ENCODE data around the gene DCHS2.
A peak's percentile ranks its signal among the peaks of the same experiment; 100 is the strongest.

Gene DCHS2

GRCh38 chr4:154399259-154399974 lies 92.2 kb downstream of the DCHS2 start:
- TF ChIP-seq CTCF (IDR thresholded peaks at IDR 0.05; ENCODE audit: low read depth, low read length, missing control alignments): peak; percentile 23
- in situ Hi-C loops (cut with HindIII; ENCODE audit: low pct_ligation_motif_present, low sequenced_read_pairs): no loop called here
- no peak overlapping the region for H3K4me3 ChIP-seq (ENCODE audit: low read depth, low read length)

GRCh38 chr4:154390324-154390723 lies 101.3 kb downstream of the DCHS2 start:
- no peak overlapping the region for H3K27ac ChIP-seq
- no peak overlapping the region for H3K4me3 ChIP-seq (ENCODE audit: low read depth, low read length)
- TF ChIP-seq CTCF (IDR thresholded peaks at IDR 0.05; ENCODE audit: low read depth, low read length, missing control alignments): no peak
- H3K27me3 ChIP-seq (replicated peaks): no peaks in the 10 kb centered on the region
- DNase-seq: no peak
- H3K36me3 ChIP-seq (replicated peaks): no peaks in the 10 kb centered on the region
- in situ Hi-C loops (cut with HindIII; ENCODE audit: low pct_ligation_motif_present, low sequenced_read_pairs): no loop called here

More at GRCh38 chr4:154399259-154399974, 92.2 kb downstream of the DCHS2 start:
- DNase-seq: peak; percentile 5
- Histone ChIP-seq H3K27me3 (replicated peaks) (no peaks in the 10 kb centered on the region), H3K27ac (no peak overlapping the region), H3K36me3 (replicated peaks) (no peaks in the 10 kb centered on the region)

- H3K27ac ChIP-seq: no peak overlapping the region
- H3K4me3 ChIP-seq (ENCODE audit: low read depth, low read length): no peak overlapping the region
- no peaks in the 10 kb centered on the region for H3K27me3 ChIP-seq (replicated peaks)
- no peak for TF ChIP-seq CTCF (IDR thresholded peaks at IDR 0.05; ENCODE audit: low read depth, low read length, missing control alignments)
- H3K36me3 ChIP-seq (replicated peaks): no peaks in the 10 kb centered on the region
- in situ Hi-C loops (cut with HindIII; ENCODE audit: low pct_ligation_motif_present, low sequenced_read_pairs): no loop called here
- DNase-seq: no peak
These were observed 102.5 kb downstream of the DCHS2 start for GRCh38 chr4:154389148-154389547.

- in situ Hi-C loops (cut with HindIII; ENCODE audit: low pct_ligation_motif_present, low sequenced_read_pairs): no loop called here
- no peaks in the 10 kb centered on the region for H3K27me3 ChIP-seq (replicated peaks)
- no peak for TF ChIP-seq CTCF (IDR thresholded peaks at IDR 0.05; ENCODE audit: low read depth, low read length, missing control alignments)
- no peak overlapping the region for H3K4me3 ChIP-seq (ENCODE audit: low read depth, low read length)
- no peak for DNase-seq
- H3K36me3 ChIP-seq (replicated peaks): no peaks in the 10 kb centered on the region
- H3K27ac ChIP-seq: no peak overlapping the region
These were observed 107.6 kb downstream of the DCHS2 start for GRCh38 chr4:154384012-154384411.

GRCh38 chr4:154376486-154376885 lies 115.1 kb downstream of the DCHS2 start:
- no peak for TF ChIP-seq CTCF (IDR thresholded peaks at IDR 0.05; ENCODE audit: low read depth, low read length, missing control alignments)
- Histone ChIP-seq H3K4me3 (ENCODE audit: low read depth, low read length) (no peak overlapping the region), H3K27me3 (replicated peaks) (no peaks in the 10 kb centered on the region), H3K27ac (no peak overlapping the region), H3K36me3 (replicated peaks) (no peaks in the 10 kb centered on the region)
- DNase-seq: no peak
- in situ Hi-C loops (cut with HindIII; ENCODE audit: low pct_ligation_motif_present, low sequenced_read_pairs): no loop called here

GRCh38 chr4:154368060-154368459 lies 123.5 kb downstream of the DCHS2 start:
- no peak for DNase-seq
- H3K27me3 ChIP-seq (replicated peaks): no peaks in the 10 kb centered on the region
- no peak overlapping the region for H3K4me3 ChIP-seq (ENCODE audit: low read depth, low read length)
- TF ChIP-seq CTCF (IDR thresholded peaks at IDR 0.05; ENCODE audit: low read depth, low read length, missing control alignments): no peak
- no peaks in the 10 kb centered on the region for H3K36me3 ChIP-seq (replicated peaks)
- in situ Hi-C loops (cut with HindIII; ENCODE audit: low pct_ligation_motif_present, low sequenced_read_pairs): no loop called here
- no peak overlapping the region for H3K27ac ChIP-seq
